BE2C (cell line): ENCODE results near the gene LEMD2.
A peak's percentile ranks its signal among the peaks of the same experiment; 100 is the strongest.

Experiments
- DNase-seq: peaks from one replicate; pipeline ENCODE4 v3.0.0-alpha.2; 2020
- H3K27me3 ChIP-seq: fragments of 250-450 bp; sonication (Bioruptor Pico); 2 replicates; pipeline ENCODE4 v1.5.1; 2020; ENCODE audit warnings: mild to moderate bottlenecking
- H3K36me3 ChIP-seq: fragments of 250-450 bp; sonication (Bioruptor Pico); 2 replicates; pipeline ENCODE4 v1.5.1; 2020; ENCODE audit warnings: mild to moderate bottlenecking
- H3K4me1 ChIP-seq: fragments of 250-450 bp; sonication (Bioruptor Pico); 2 replicates; pipeline ENCODE4 v1.5.1; 2020
- H3K4me3 ChIP-seq: 2 replicates; pipeline ENCODE4 v1.5.1; 2011; ENCODE audit warnings: low read depth, low read length
- H3K9me3 ChIP-seq: fragments of 250-450 bp; sonication (Bioruptor Pico); 2 replicates; pipeline ENCODE4 v1.5.1; 2020
- CTCF ChIP-seq: IDR thresholded peaks from 2 replicates; pipeline ENCODE4 v1.5.1; 2012; ENCODE audit warnings: mild to moderate bottlenecking, low read depth, low read length

LEMD2 gene

GRCh38 chr6:33772902-33773472 lies 15.9 kb downstream of the LEMD2 start:
- no peak for DNase-seq
- Histone ChIP-seq H3K4me3 (no peak overlapping the region), H3K9me3 (no peaks in the 10 kb centered on the region), H3K27me3 (no peaks in the 10 kb centered on the region), H3K4me1 (no peaks in the 10 kb centered on the region; the same call in 1 of the 2 replicates), H3K36me3 (peaks cover 43% of the 10 kb centered on the region)
- no peak for TF ChIP-seq CTCF

GRCh38 chr6:33772082-33772830 lies 16.7 kb downstream of the LEMD2 start:
- no peak for TF ChIP-seq CTCF
- no peaks in the 10 kb centered on the region for H3K27me3 ChIP-seq
- H3K36me3 ChIP-seq: peaks cover 36% of the 10 kb centered on the region
- H3K4me3 ChIP-seq: no peak overlapping the region
- DNase-seq: no peak
- H3K9me3 ChIP-seq: no peaks in the 10 kb centered on the region
- H3K4me1 ChIP-seq: no peaks in the 10 kb centered on the region; the same call in 1 of the 2 replicates

GRCh38 chr6:33771146-33772081 lies 17.5 kb downstream of the LEMD2 start:
- peak; percentile 85 for TF ChIP-seq CTCF
- DNase-seq: peak; percentile 85
- H3K4me1 ChIP-seq: no peaks in the 10 kb centered on the region; the same call in 1 of the 2 replicates

GRCh38 chr6:33770833-33771145 lies 18.1 kb downstream of the LEMD2 start:
- Histone ChIP-seq H3K9me3 (no peaks in the 10 kb centered on the region), H3K36me3 (peaks cover 21% of the 10 kb centered on the region), H3K4me3 (no peak overlapping the region), H3K4me1 (no peaks in the 10 kb centered on the region; the same call in 1 of the 2 replicates), H3K27me3 (no peaks in the 10 kb centered on the region)
- no peak for DNase-seq
- TF ChIP-seq CTCF: no peak

More at GRCh38 chr6:33771146-33772081, 17.5 kb downstream of the LEMD2 start:
- Histone ChIP-seq H3K4me3 (no peak overlapping the region), H3K9me3 (no peaks in the 10 kb centered on the region), H3K36me3 (peaks cover 28% of the 10 kb centered on the region), H3K27me3 (no peaks in the 10 kb centered on the region)

GRCh38 chr6:33770124-33770832 lies 18.7 kb downstream of the LEMD2 start:
- Histone ChIP-seq H3K27me3 (no peaks in the 10 kb centered on the region), H3K36me3 (peaks cover 16% of the 10 kb centered on the region), H3K4me3 (no peak overlapping the region), H3K4me1 (no peaks in the 10 kb centered on the region; the same call in 1 of the 2 replicates), H3K9me3 (no peaks in the 10 kb centered on the region)
- DNase-seq: no peak
- TF ChIP-seq CTCF: no peak
